Smooth muscle cell (in vitro differentiated cells): Measurements from ENCODE around the gene C9. TPM values are rescaled to one million over a fixed set of nuclear protein-coding genes. Genes with fewer than 3 reads are reported as not detected.

Experiments used
- DNase-seq: peaks from one replicate; lab custom pipeline; 2025; ENCODE audit not compliant: unreplicated experiment; lab: John Stamatoyannopoulos, UW
- H2AFZ ChIP-seq: fragments of 200-600 bp; sonication (generic); 2 replicates; pipeline ENCODE4 v1.6.0; 2016; ENCODE audit warnings: antibody characterized with exemption, low read depth, mild to moderate bottlenecking
- H3F3A ChIP-seq: fragments of 200-600 bp; sonication (generic); 2 replicates; pipeline ENCODE4 v1.6.0; 2017; ENCODE audit warnings: antibody characterized with exemption, low read depth
- H3K27ac ChIP-seq: fragments of 200-600 bp; sonication (generic); 2 replicates; pipeline ENCODE4 v1.5.1; 2016; ENCODE audit warnings: low read depth, mild to moderate bottlenecking
- H3K27me3 ChIP-seq: fragments of 200-600 bp; sonication (generic); 2 replicates; pipeline ENCODE4 v1.6.1; 2016; ENCODE audit warnings: low read depth, mild to moderate bottlenecking
- H3K36me3 ChIP-seq: fragments of 200-600 bp; sonication (generic); 2 replicates; pipeline ENCODE4 v1.5.1; 2016; ENCODE audit warnings: low read depth
- H3K4me1 ChIP-seq: fragments of 200-600 bp; sonication (generic); 2 replicates; pipeline ENCODE4 v1.5.1; 2016; ENCODE audit warnings: low read depth
- H3K4me2 ChIP-seq: fragments of 200-600 bp; sonication (generic); 2 replicates; pipeline ENCODE4 v1.6.0; 2016; ENCODE audit warnings: mild to moderate bottlenecking
- H3K4me3 ChIP-seq: fragments of 200-600 bp; sonication (generic); 2 replicates; pipeline ENCODE4 v1.5.1; 2016; ENCODE audit warnings: mild to moderate bottlenecking
- H3K79me2 ChIP-seq: fragments of 200-600 bp; sonication (generic); 2 replicates; pipeline ENCODE4 v1.6.0; 2016; ENCODE audit warnings: low read depth, mild to moderate bottlenecking
- H3K9ac ChIP-seq: fragments of 200-600 bp; sonication (generic); 2 replicates; pipeline ENCODE4 v1.6.0; 2016; ENCODE audit warnings: low read depth
- H3K9me3 ChIP-seq: fragments of 200-600 bp; sonication (generic); replicated peaks from 2 replicates; pipeline ENCODE4 v1.5.1; 2016; ENCODE audit warnings: low read depth
- H4K20me1 ChIP-seq: fragments of 200-600 bp; sonication (generic); 2 replicates; pipeline ENCODE4 v1.6.0; 2016; ENCODE audit warnings: low read depth
- WGBS: methylation state at CpG from one replicate; pipeline ENCODE4 v1.1.7; 2016; ENCODE audit warnings: low lambda C conversion rate; 5-methylcytosine and 5-hydroxymethylcytosine counted together
- polyA plus RNA-seq: library from polyadenylated mRNA; unstranded; fragments of >200 nt; fragmentation: Nextera tagmentation; extraction: Ambion mirVana; gene quantifications from 2 replicates; pipeline ENCODE4 v1.2.1, GENCODE V29; 2016
- total RNA-seq: library from RNA; depleted of rRNA; stranded (reverse); fragments of >200 nt; gene quantifications from 2 replicates; pipeline ENCODE4 v1.2.3, GENCODE V29; 2014
- TF ChIP-seq, protein P1 (sequence below): fragments of 200-600 bp; sonication (generic); IDR thresholded peaks from 2 replicates; pipeline ENCODE4 v1.5.1; 2017; ENCODE audit warnings: borderline replicate concordance, mild to moderate bottlenecking, antibody characterized with exemption; ENCODE audit not compliant: insufficient read depth, poor library complexity, severe bottlenecking

Gene C9
- total and polyA plus RNA-seq, 2 experiments from 2014 or later = not detected

DNA sequence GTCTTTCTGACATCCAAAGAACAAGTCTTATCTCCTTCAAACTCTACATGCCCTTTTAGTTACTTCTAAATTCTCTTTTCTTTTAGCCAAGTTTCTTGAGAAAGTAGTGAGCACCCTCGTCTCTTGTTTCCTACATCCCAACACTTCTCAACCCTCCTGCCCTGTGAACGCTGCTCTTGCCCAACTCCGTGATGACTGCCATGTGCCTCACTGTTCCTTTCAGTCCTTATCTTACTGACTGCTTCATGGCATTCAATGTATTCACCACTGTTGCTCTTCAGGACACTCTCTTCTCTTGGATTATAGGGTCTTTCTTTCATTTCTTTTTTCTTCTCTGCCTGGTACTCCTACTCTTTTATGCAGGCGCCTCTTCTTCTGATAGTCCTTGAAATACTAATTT lies 14.8 kb downstream of the C9 start:
- whole genome bisulfite sequencing = 92% methylated on average over 4 of the region's 4 CpGs
- TF ChIP-seq, protein P1, sequence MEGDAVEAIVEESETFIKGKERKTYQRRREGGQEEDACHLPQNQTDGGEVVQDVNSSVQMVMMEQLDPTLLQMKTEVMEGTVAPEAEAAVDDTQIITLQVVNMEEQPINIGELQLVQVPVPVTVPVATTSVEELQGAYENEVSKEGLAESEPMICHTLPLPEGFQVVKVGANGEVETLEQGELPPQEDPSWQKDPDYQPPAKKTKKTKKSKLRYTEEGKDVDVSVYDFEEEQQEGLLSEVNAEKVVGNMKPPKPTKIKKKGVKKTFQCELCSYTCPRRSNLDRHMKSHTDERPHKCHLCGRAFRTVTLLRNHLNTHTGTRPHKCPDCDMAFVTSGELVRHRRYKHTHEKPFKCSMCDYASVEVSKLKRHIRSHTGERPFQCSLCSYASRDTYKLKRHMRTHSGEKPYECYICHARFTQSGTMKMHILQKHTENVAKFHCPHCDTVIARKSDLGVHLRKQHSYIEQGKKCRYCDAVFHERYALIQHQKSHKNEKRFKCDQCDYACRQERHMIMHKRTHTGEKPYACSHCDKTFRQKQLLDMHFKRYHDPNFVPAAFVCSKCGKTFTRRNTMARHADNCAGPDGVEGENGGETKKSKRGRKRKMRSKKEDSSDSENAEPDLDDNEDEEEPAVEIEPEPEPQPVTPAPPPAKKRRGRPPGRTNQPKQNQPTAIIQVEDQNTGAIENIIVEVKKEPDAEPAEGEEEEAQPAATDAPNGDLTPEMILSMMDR = no peak
- Histone ChIP-seq H2AFZ (no peak overlapping the region), H3F3A (no peaks in the 10 kb centered on the region), H3K27ac (no peak overlapping the region), H3K36me3 (no peaks in the 10 kb centered on the region), H3K4me3 (no peak overlapping the region), H3K9me3 (no peaks in the 10 kb centered on the region), H3K4me1 (no peaks in the 10 kb centered on the region), H4K20me1 (no peaks in the 10 kb centered on the region), H3K79me2 (no peaks in the 10 kb centered on the region), H3K4me2 (no peak overlapping the region), H3K27me3 (no peaks in the 10 kb centered on the region), H3K9ac (no peak overlapping the region)
- DNase-seq = no peak

DNA sequence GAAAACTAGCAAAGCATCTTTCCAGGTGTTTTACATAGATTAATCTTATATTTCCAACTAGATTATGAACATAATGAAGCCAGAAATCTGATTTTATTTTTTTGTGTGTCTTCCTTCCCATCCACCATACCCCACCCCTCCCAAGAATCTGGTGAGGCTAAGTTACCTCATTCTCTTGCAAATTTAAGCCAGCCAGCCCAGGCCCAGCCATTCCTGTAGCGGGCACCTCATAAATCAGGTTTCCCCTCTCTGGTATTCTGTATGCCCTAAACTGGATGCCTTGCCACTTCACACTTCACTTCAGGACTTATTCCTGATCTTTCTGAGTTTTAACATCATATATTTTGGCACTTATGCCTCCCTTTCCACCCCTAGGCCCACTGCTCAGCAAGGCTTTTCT lies 21.8 kb downstream of the C9 start:
- Histone ChIP-seq H3K9ac (no peak overlapping the region), H3K36me3 (no peaks in the 10 kb centered on the region), H3K4me3 (no peak overlapping the region), H3K27ac (no peak overlapping the region), H3F3A (no peaks in the 10 kb centered on the region), H2AFZ (no peak overlapping the region), H3K9me3 (no peaks in the 10 kb centered on the region), H3K4me2 (no peak overlapping the region), H3K27me3 (no peaks in the 10 kb centered on the region), H3K4me1 (no peaks in the 10 kb centered on the region), H3K79me2 (no peaks in the 10 kb centered on the region), H4K20me1 (no peaks in the 10 kb centered on the region)
- no peak for DNase-seq
- TF ChIP-seq, protein P1 = no peak
- WGBS = 93% methylated on average over 1 of the region's 1 CpG

DNA sequence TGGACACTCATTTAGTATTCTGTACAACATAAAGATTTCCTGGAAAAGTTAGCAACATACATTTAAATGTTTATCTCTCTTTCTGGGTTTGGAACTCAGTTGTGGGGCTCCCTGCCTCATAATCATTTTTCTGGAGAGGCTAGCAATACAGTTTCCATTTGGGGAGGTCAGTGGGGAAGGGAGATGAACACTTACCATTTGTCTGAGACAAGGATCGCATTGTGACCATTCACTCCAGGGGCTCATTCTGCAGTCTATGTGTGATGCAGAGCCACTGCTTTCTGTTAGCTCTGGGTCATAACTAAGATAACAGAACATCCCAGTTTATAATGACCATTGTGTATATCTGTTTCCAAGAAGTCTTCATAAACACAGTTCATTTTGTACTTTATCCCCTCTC lies 22.4 kb downstream of the C9 start:
- Histone ChIP-seq H3K36me3 (no peaks in the 10 kb centered on the region), H3K9me3 (no peaks in the 10 kb centered on the region), H3F3A (no peaks in the 10 kb centered on the region), H3K79me2 (no peaks in the 10 kb centered on the region), H4K20me1 (no peaks in the 10 kb centered on the region), H3K27ac (no peak overlapping the region), H3K27me3 (no peaks in the 10 kb centered on the region), H3K4me2 (no peak overlapping the region), H3K9ac (no peak overlapping the region), H2AFZ (no peak overlapping the region), H3K4me3 (no peak overlapping the region), H3K4me1 (no peaks in the 10 kb centered on the region)
- 94% methylated on average over 1 of the region's 1 CpG for WGBS
- no peak for DNase-seq
- TF ChIP-seq, protein P1 = no peak

DNA sequence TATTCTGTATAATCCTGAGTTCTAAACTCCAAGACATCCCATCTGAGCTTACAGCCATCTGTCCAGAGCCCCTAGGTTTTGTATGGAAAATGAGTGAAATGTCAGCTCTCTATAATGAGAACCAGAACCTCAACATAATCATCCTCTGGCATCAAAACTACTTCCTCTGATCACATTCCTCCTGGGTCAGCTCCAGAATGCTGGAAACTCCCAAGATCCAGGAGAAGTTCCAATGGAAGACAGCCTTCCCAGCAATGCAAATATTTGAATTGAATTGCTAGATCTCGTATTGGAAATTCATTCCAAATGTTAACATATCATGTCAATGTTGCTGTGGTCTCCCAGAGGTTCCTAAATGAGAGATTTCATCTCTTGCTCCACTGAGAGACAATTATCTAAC lies 23.8 kb downstream of the C9 start:
- Histone ChIP-seq H3K27me3 (no peaks in the 10 kb centered on the region), H3K9ac (no peak overlapping the region), H2AFZ (no peak overlapping the region), H3K9me3 (no peaks in the 10 kb centered on the region), H3K36me3 (no peaks in the 10 kb centered on the region), H3K4me1 (no peaks in the 10 kb centered on the region), H3F3A (no peaks in the 10 kb centered on the region), H3K4me2 (no peak overlapping the region), H3K79me2 (no peaks in the 10 kb centered on the region), H3K27ac (no peak overlapping the region), H3K4me3 (no peak overlapping the region), H4K20me1 (no peaks in the 10 kb centered on the region)
- TF ChIP-seq, protein P1 = no peak
- WGBS = 79% methylated on average over 1 of the region's 1 CpG
- no peak for DNase-seq
